HUDEP-2 (cell line): ENCODE results near the gene GDPGP1.
"Not testable (repeated sequence)": the region's sequence is repeated elsewhere in the genome, so short reads cannot be mapped to it uniquely, and the experiment has no call there.

Source experiments
- DNase-seq, 76 experiments: peaks; one replicate each; lab custom pipeline; 2025; ENCODE audit not compliant: unreplicated experiment in 76 of 76; lab: John Stamatoyannopoulos, UW

The GDPGP1 gene

DNA sequence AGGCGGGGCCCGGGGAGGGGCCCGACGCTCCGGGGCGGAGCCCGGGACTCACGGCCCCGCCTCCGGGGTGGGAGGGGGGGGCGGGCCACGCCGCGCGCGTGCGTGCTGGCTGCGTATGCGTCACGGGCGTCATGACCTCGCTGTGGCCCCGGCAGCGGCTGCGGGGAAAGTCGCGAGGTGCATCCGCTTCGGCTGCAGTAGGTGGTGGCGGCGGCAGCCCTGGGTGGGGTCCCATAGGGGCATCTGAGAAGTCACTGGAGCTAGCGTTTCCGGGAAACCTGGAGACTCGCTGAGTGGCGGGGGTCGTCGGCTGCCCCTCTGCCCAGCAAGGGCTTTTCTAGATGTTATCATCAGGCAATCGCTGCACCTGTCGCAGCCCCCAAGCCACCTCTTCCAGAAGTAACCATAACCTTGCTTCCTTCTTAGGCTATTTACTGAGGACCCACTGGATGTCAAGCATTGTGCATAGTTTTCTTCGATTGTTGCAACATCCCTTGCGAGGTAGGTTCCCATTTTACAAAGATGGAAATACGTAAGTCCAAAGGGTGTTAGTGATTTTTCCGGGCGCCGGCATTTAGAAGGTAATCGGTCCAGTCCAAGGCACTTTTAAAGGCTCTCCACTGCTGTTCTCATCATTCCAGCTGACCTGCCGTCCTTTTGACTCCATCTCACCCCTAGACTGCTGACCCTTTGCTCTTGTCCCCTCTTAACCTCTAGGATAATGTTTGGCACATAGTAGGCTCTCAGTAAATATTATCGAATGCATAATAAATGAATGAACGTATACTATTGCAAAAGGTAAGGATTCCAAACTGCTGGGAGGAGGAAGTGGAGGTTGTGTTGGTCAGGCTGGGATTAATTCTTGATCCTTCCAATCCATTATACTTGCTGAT, at the start of gene GDPGP1:
Gene GDPGP1, plus strand, starts transcription at position 114 of the 893 bp plus-strand sequence. CDS start 6,700 bp downstream, outside the sequence.
- DNase-seq: no peak

GRCh38 chr15:90184786-90185704, 49.0 kb upstream of the GDPGP1 start:
- peak in 59 of 76 experiments; percentile 10 to 83 (median 53) for DNase-seq

GRCh38 chr15:90187257-90187868, 46.6 kb upstream of the GDPGP1 start:
- DNase-seq: no peak

- not testable (repeated sequence) for DNase-seq
Observed at GRCh38 chr15:90188065-90188464, 45.9 kb upstream of the GDPGP1 start.

DNA sequence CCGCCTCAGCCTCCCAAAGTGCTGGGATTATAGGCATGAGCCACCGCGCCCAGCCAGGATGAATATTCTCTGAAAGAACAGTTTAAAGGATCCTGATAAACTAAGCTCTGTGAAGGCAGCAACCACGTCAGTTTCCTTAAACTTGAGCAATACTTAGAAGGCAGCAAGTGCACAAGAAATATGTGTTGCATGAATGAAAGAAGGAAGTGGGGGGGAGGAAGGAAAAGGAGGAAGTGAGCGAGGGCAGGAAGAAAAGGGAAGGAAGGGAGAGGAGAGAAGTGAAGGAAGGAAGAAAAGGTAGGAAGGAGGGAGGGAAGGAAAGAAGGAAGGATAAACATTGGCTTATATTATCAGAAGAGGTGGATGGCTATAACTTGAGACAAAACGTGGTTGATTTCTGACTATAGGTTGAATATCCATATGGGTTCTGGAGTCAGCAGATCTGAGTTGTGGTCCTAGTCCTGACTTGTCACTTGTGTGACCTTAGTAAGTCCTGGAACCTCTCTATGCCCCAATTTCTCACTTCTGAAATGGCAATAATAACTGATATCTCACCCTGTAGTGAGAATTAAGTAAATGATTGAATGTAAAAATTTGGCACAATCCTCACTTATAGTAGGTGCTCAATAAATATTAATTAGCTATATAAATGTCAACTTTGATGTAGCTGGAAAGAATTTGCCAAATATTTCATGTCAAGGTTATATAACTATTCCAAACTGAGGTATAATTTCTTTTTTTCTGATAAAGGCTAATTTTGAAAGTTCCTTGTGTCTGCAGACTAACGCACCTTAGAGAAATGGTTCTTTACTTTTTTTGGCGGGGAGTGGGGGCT, 44.9 kb upstream of the GDPGP1 start:
- DNase-seq: no peak

- peak in 57 of 76 experiments; percentile 11 to 70 (median 39) for DNase-seq
Observed at GRCh38 chr15:90189781-90190467, 44.1 kb upstream of the GDPGP1 start.

GRCh38 chr15:90190606-90191343, 43.2 kb upstream of the GDPGP1 start:
- peak in 58 of 76 experiments; percentile 8 to 75 (median 49) for DNase-seq

GRCh38 chr15:90191344-90191687, 42.7 kb upstream of the GDPGP1 start:
- no peak for DNase-seq

GRCh38 chr15:90191794-90192509, 42.1 kb upstream of the GDPGP1 start:
- DNase-seq: peak in 74 of 76 experiments; percentile 25 to 91 (median 77)

- DNase-seq: no peak
Observed at GRCh38 chr15:90192961-90193786, 40.8 kb upstream of the GDPGP1 start.

DNA sequence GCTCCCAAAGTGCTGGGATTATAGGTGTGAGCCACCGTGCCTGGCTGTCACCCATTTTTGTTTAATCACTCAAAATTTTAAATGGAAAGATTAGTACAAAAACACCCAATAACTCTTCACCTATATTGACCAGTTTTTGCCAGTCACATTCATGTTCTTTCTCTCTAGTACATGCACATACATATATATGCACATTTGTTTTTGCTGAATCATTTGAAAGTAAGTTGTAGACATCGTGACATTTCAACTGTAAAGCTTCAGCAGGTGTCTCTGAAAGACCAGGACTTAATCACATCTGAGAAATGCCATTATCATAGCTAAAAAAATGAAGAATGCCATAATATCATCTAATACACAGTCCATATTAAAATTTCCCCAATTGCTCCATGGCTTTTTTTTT, 39.4 kb upstream of the GDPGP1 start:
- DNase-seq: no peak

DNA sequence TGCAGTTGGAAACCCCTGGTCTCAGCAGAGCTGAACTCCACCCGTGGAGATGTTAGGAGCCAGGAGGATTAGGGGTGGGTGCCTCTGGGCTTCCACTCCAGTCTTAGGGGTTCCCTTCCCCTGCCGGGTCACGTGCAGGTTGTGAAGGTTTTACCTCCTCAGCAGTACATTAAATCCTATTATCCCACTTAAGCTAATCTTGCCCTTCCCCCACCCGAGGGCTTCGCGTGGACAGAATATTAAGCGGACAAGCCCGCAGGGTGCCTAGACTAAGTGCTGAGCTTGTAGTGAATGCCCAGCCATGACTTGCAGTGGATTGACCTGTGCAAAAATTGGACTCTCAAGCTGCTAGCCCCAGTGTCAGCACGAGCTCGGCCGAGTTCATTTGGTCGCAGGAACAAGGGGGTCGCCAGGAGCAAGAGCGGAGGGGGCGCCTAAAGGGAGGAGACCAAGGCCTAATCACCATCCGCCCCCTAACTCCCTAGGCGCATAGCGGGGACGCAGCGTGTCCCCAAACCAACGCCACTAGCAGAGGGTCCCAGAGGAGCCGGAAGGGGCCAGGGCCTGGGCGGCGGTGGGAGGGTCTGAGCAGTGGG, 33.4 kb upstream of the GDPGP1 start:
- no peak for DNase-seq

DNA sequence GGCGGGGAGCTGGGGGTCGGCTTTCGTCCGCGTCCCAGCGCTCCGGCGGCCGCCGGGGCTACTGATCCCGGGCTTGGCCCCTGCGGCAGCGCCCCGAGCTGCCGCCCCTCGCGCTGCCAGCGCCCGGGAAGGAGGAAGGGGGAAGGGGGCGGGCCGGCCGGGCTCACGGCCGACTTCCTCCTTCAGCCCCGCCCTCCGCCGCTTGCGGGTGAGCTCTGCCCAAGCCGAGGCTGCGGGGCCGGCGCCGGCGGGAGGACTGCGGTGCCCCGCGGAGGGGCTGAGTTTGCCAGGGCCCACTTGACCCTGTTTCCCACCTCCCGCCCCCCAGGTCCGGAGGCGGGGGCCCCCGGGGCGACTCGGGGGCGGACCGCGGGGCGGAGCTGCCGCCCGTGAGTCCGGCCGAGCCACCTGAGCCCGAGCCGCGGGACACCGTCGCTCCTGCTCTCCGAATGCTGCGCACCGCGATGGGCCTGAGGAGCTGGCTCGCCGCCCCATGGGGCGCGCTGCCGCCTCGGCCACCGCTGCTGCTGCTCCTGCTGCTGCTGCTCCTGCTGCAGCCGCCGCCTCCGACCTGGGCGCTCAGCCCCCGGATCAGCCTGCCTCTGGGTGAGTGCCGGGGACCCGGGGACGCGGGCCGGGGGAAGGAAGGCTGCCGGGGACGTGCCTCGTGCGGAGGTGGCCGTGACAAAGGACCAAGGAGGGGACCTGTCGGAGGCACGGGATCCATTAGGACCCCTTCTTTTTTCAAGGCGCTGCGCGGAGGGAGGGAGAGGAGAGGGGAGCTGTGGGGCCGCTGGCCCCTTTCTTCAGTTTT, 32.7 kb upstream of the GDPGP1 start, which contains the start of gene SEMA4B:
Gene SEMA4B, plus strand, starts transcription at position 201 of the 814 bp plus-strand sequence. Its CDS starts 249 bp downstream, at position 450.
- DNase-seq: peak in 43 of 76 experiments; percentile 11 to 64 (median 40)

DNA sequence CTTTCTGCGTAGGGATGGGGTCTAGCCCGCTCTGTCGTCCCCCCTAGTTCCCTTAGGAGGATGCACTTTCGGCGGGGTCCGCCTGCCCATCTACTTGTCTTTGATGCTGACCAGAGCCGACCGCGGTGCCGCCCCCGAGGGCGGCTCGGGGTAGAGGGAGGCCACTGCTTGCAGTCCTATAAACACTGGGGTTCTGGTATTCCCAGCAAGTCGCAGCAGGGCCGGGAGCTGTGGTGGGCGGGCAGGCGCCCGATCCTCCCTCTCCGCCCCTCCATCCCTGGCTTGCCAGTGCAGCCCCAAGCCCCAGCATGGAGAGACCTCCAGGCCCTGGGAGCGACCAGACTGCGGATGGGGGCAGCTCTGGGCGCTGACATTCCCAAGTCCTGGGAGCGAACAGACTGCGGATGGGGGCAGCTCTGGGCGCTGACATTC, 32.0 kb upstream of the GDPGP1 start:
- DNase-seq: no peak

DNA sequence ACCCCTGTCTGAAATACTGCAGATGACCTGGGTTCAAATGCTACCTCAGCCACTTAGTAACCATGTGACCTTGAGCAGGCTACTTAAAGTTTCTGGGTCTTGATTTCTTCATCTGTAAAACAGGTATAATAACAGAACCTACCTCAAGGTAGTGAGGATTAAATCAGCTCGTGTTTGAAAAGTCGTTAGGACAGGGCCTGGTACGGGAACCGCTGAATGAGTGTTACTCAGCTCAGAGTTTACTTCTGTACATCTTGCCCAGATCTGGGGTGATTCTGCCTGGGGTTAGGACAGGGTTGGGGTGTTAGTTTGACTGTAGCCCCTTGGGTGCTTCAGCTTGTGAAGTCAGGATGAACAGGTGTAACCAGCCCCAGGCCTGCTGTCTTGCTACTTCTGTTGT, 31.1 kb upstream of the GDPGP1 start:
- DNase-seq: no peak

DNA sequence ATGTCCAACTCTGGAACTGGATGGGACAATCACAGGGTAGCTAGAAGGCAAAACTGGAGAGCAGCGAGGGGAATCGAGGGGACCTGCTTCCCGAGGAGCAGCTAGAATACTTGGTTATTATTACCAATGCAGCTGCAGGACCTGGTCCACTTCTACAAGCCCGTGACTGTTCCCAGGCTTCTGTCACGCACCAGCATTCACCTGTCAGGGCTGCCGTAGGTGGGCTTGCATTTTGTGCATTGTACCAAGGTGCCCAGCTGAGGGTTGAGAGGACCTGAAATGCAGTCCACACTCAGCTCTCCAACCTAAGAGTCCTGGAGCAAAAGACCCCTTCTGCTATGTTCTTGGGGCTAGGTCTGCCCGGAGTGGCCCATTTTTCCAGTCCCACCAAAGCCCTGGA, 30.5 kb upstream of the GDPGP1 start:
- no peak for DNase-seq
